Activated naive CD8-positive, alpha-beta T cell treated with anti-CD3 and anti-CD28 coated beads, Interleukin-2, amount 10 ng/mL, durations not matched to agents 7 days and 5 days (primary cell): ENCODE measurements around the gene GAREM2. TPM values are rescaled to one million over a fixed set of nuclear protein-coding genes. Genes with fewer than 3 reads are reported as not detected.

Experiments
- ATAC-seq: fragments of 150-1000 bp; cut with Tn5 transposase; one replicate; pipeline ENCODE4 v1.10.0; 2021; ENCODE audit warnings: low read depth, moderate library complexity
- POLR2A ChIA-PET: fragments of 350-600 bp; sonication (Branson Sonifier 250); formaldehyde crosslinking; loops from one replicate; lab custom pipeline; 2021; ENCODE audit warnings: antibody characterized with exemption; lab: Charles Lee
- DNase-seq: peaks from one replicate; pipeline ENCODE4 v3.0.0; 2021
- H3K27ac Mint-ChIP-seq: one replicate; pipeline ENCODE4 v1.8.0; 2022; ENCODE audit warnings: mild to moderate bottlenecking, mixed read lengths
- H3K27me3 Mint-ChIP-seq: one replicate; pipeline ENCODE4 v1.8.0; 2022; ENCODE audit warnings: mild to moderate bottlenecking, moderate library complexity, mixed read lengths
- H3K36me3 Mint-ChIP-seq: one replicate; pipeline ENCODE4 v1.8.0; 2021; ENCODE audit warnings: mild to moderate bottlenecking, mixed read lengths
- H3K4me1 Mint-ChIP-seq: one replicate; pipeline ENCODE4 v1.8.0; 2021; ENCODE audit warnings: mixed read lengths
- H3K4me3 Mint-ChIP-seq: one replicate; pipeline ENCODE4 v1.8.0; 2022; ENCODE audit warnings: mild to moderate bottlenecking, moderate library complexity, mixed read lengths
- H3K9me3 Mint-ChIP-seq: one replicate; pipeline ENCODE4 v1.8.0; 2021; ENCODE audit warnings: mixed read lengths
- total RNA-seq, 2 experiments: library from RNA; stranded (reverse); gene quantifications; one replicate each; pipeline ENCODE4 v1.2.3, GENCODE V29; 2021

GAREM2 gene
- total RNA-seq, 2 experiments from 2014 or later, result 4.1 to 4.9 TPM

- POLR2A ChIA-PET, result no interaction called here
- Mint-ChIP-seq H3K4me1 (no peaks in the 10 kb centered on the region), H3K27me3 (no peaks in the 10 kb centered on the region), H3K27ac (no peak overlapping the region), H3K36me3 (peaks cover 28% of the 10 kb centered on the region), H3K4me3 (no peak overlapping the region), H3K9me3 (no peaks in the 10 kb centered on the region)
- DNase-seq (no peak), ATAC-seq (no peak)
These were observed 24.6 kb downstream of the GAREM2 start for GRCh38 chr2:26197516-26197915.

- POLR2A ChIA-PET, result no interaction called here
- ATAC-seq, result no peak
- H3K27me3 Mint-ChIP-seq, result no peaks in the 10 kb centered on the region
- H3K4me3 Mint-ChIP-seq, result no peak overlapping the region
- H3K36me3 Mint-ChIP-seq, result peaks cover 24% of the 10 kb centered on the region
- H3K9me3 Mint-ChIP-seq, result no peaks in the 10 kb centered on the region
- no peak overlapping the region for H3K27ac Mint-ChIP-seq
- DNase-seq, result no peak
- no peaks in the 10 kb centered on the region for H3K4me1 Mint-ChIP-seq
These were observed 30.1 kb downstream of the GAREM2 start for GRCh38 chr2:26202981-26203490.

- Mint-ChIP-seq H3K4me1 (no peaks in the 10 kb centered on the region), H3K27ac (no peak overlapping the region), H3K27me3 (no peaks in the 10 kb centered on the region), H3K36me3 (peaks cover 19% of the 10 kb centered on the region), H3K4me3 (no peak overlapping the region), H3K9me3 (no peaks in the 10 kb centered on the region)
- ATAC-seq (no peak), DNase-seq (no peak)
- POLR2A ChIA-PET, result no interaction called here
These were observed 31.0 kb downstream of the GAREM2 start for GRCh38 chr2:26203906-26204305.

DNA sequence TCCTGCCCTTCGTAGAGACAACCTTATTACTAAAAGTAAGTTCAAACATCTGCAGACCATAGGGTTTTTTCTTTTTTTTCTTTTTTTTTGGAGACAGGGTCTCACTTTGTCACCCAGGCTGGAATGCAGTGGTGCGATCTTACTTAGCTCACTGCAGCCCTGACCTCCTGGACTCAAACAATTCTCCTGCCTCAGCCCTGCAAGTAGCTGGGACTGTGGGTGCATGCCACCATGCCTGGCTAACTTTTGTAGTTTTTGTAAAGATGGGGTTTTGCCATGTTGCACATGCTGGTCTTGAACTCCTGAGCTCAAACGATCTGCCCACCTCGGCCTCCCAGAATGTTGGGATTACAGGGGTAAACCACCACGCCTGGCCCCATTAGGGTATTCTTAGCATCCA, 39.1 kb downstream of the GAREM2 start:
- H3K36me3 Mint-ChIP-seq, result peaks cover 38% of the 10 kb centered on the region
- H3K27me3 Mint-ChIP-seq, result no peaks in the 10 kb centered on the region
- H3K4me1 Mint-ChIP-seq, result peaks cover 3% of the 10 kb centered on the region
- H3K9me3 Mint-ChIP-seq, result no peaks in the 10 kb centered on the region
- no peak for DNase-seq
- no peak overlapping the region for H3K4me3 Mint-ChIP-seq
- POLR2A ChIA-PET, result no interaction called here
- no peak for ATAC-seq
- H3K27ac Mint-ChIP-seq, result no peak overlapping the region

DNA sequence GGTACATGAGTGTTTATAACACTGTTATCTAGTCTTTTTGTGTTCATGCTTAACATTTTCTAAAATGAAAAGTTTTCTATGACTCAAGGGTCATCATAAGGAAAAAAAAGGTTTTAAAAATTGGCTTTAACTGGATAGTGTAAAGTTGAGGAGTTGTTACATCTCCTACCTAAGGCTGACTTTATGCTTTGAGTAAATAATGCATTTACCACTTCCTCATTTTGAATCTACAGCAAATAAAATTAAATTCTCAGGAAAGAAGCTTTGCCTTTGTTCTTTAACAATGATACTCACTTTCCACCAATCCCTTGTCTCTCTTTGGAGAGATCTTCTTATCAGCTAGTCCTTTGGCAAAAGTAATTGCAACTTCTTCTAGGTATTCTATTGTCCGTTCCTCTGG, 41.9 kb downstream of the GAREM2 start:
- H3K27ac Mint-ChIP-seq, result no peak overlapping the region
- H3K4me1 Mint-ChIP-seq, result peaks cover 3% of the 10 kb centered on the region
- H3K4me3 Mint-ChIP-seq, result no peak overlapping the region
- no peaks in the 10 kb centered on the region for H3K9me3 Mint-ChIP-seq
- ATAC-seq, result no peak
- peaks cover 58% of the 10 kb centered on the region for H3K36me3 Mint-ChIP-seq
- POLR2A ChIA-PET, result no interaction called here
- H3K27me3 Mint-ChIP-seq, result no peaks in the 10 kb centered on the region
- no peak for DNase-seq

GRCh38 chr2:26215833-26216232, 42.9 kb downstream of the GAREM2 start:
- Mint-ChIP-seq H3K36me3 (peaks cover 58% of the 10 kb centered on the region), H3K27me3 (no peaks in the 10 kb centered on the region), H3K27ac (no peak overlapping the region), H3K4me1 (peaks cover 5% of the 10 kb centered on the region), H3K9me3 (no peaks in the 10 kb centered on the region), H3K4me3 (no peak overlapping the region)
- ATAC-seq (no peak), DNase-seq (no peak)
- POLR2A ChIA-PET, result no interaction called here

GRCh38 chr2:26216587-26216986, 43.7 kb downstream of the GAREM2 start:
- POLR2A ChIA-PET, result no interaction called here
- no peak overlapping the region for H3K4me3 Mint-ChIP-seq
- peaks cover 5% of the 10 kb centered on the region for H3K4me1 Mint-ChIP-seq
- H3K9me3 Mint-ChIP-seq, result no peaks in the 10 kb centered on the region
- H3K27me3 Mint-ChIP-seq, result no peaks in the 10 kb centered on the region
- peaks cover 56% of the 10 kb centered on the region for H3K36me3 Mint-ChIP-seq
- H3K27ac Mint-ChIP-seq, result no peak overlapping the region
- ATAC-seq (no peak), DNase-seq (no peak)

DNA sequence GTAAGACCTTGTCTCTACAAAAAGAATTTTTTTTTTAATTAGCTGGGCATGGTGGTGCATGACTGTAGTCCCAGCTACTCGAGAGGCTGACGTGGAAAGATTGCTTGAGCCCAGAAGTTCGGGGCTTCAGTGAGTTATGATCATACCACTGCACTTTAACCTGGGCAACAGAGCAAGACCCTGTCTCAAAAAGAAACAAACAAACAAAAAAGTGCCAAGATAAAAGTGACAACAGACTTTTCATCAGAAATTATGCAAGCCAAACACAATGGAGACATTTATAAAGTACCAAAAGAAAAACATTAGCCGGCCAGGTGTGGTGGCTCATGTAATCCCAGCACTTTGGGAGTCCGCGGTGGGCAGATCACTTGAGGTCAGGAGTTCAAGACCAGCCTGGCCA, 44.8 kb downstream of the GAREM2 start:
- Mint-ChIP-seq H3K36me3 (peaks cover 53% of the 10 kb centered on the region), H3K4me3 (no peak overlapping the region), H3K27me3 (no peaks in the 10 kb centered on the region), H3K27ac (no peak overlapping the region), H3K9me3 (no peaks in the 10 kb centered on the region), H3K4me1 (peaks cover 5% of the 10 kb centered on the region)
- ATAC-seq, result no peak
- no peak for DNase-seq
- POLR2A ChIA-PET, result no interaction called here

- Mint-ChIP-seq H3K36me3 (peaks cover 48% of the 10 kb centered on the region), H3K27me3 (no peaks in the 10 kb centered on the region), H3K4me1 (peaks cover 2% of the 10 kb centered on the region), H3K9me3 (peaks cover 1% of the 10 kb centered on the region), H3K27ac (no peak overlapping the region), H3K4me3 (no peak overlapping the region)
- ATAC-seq (no peak), DNase-seq (no peak)
- POLR2A ChIA-PET, result no interaction called here
These were observed 50.1 kb downstream of the GAREM2 start for GRCh38 chr2:26223018-26223417.

DNA sequence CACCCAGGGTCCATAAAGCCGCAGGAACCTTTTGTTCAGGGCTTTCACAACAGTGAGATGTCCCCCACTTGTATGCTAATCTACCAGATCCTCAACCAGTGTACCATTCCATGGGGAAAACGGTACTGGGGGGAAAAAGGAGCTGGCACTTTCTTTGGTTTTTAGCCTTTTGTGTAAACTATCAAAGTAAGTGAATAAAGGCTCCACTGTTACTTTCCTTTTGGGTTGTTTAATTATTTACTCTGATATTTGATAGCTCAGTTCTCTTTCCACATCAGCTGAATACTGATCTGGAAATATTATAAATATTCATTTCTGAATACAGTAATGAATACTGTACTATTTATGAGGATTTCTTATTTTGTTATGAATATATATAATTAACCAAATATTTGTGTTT, 51.2 kb downstream of the GAREM2 start:
- Mint-ChIP-seq H3K27ac (no peak overlapping the region), H3K4me1 (peaks cover 2% of the 10 kb centered on the region), H3K9me3 (peaks cover 1% of the 10 kb centered on the region), H3K36me3 (peaks cover 50% of the 10 kb centered on the region), H3K4me3 (no peak overlapping the region), H3K27me3 (no peaks in the 10 kb centered on the region)
- POLR2A ChIA-PET, result no interaction called here
- DNase-seq (no peak), ATAC-seq (no peak)

DNA sequence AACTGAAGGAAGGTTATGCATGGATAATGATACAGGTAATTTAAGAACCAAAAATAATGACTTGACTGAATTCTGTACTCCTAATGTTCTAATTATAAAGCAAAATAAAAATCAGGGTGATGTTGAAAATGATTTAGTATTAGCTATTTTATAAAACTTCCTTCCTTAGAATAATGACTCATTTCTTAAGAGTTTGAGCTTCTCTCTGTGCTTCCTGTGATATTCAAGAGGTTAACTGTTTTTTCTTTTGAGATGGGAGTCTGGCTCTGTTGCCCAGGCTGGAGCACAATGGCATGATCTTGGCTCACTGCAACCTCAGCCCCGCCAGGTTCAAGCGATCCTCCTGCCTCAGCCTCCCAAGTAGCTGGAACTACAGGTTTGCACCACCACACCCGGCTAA, 56.7 kb downstream of the GAREM2 start:
- ATAC-seq, result no peak
- no peaks in the 10 kb centered on the region for H3K27me3 Mint-ChIP-seq
- POLR2A ChIA-PET, result no interaction called here
- no peak overlapping the region for H3K27ac Mint-ChIP-seq
- peaks cover 1% of the 10 kb centered on the region for H3K9me3 Mint-ChIP-seq
- peaks cover 62% of the 10 kb centered on the region for H3K36me3 Mint-ChIP-seq
- no peaks in the 10 kb centered on the region for H3K4me1 Mint-ChIP-seq
- DNase-seq, result no peak
- H3K4me3 Mint-ChIP-seq, result no peak overlapping the region

- Mint-ChIP-seq H3K27ac (no peak overlapping the region), H3K4me3 (no peak overlapping the region), H3K36me3 (peaks cover 60% of the 10 kb centered on the region), H3K9me3 (peaks cover 1% of the 10 kb centered on the region), H3K4me1 (no peaks in the 10 kb centered on the region), H3K27me3 (no peaks in the 10 kb centered on the region)
- DNase-seq (no peak), ATAC-seq (no peak)
- POLR2A ChIA-PET, result interaction anchor here (1.0 kb wide), 1 partner anchor 13 kb away, joined by 4 read pairs; the partner anchor contains the start of gene HADHA
These were observed 57.9 kb downstream of the GAREM2 start for GRCh38 chr2:26230806-26231205.

DNA sequence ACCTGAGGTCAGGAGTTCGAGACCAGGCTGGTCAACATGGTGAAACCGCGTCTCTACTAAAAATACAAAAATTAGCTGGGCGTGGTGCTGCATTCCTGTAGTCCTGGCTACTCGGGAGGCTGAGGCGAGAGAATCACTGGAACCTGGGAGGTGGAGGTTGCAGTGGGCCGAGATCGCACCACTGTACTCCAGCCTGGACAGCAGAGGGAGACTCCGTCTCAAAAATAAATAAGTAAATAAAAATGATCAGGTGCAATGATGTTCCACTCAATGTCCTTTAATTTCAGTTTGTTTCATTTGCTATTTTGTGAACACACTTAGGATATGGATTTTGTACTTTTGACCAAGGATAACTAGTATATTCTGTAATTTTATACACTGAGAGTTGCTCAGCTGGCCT, 62.2 kb downstream of the GAREM2 start:
- H3K36me3 Mint-ChIP-seq, result peaks cover 28% of the 10 kb centered on the region
- no peaks in the 10 kb centered on the region for H3K27me3 Mint-ChIP-seq
- peaks cover 7% of the 10 kb centered on the region for H3K4me1 Mint-ChIP-seq

DNA sequence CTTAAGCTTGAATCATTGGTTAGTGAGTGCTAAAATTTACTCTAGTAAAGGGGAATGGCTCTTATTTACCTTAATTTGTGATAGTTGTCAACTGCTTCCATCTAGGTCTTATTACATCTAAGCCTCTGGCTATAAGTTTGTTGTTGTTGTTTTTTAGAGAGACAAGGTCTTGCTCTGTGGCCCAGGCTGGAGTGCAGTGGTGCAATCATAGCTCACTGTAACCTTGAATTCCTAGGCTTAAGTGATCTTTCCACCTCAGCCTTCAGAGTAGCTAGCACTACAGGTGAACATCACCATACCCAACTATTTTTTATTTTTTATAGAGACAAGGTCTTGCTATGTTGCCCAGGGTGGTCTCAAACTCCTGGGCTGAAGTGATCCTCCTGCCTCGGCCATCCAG, 65.0 kb downstream of the GAREM2 start:
- ATAC-seq (no peak), DNase-seq (no peak)
- Mint-ChIP-seq H3K36me3 (peaks cover 21% of the 10 kb centered on the region), H3K27ac (no peak overlapping the region), H3K4me1 (peaks cover 20% of the 10 kb centered on the region), H3K4me3 (no peak overlapping the region), H3K9me3 (no peaks in the 10 kb centered on the region), H3K27me3 (no peaks in the 10 kb centered on the region)
- POLR2A ChIA-PET, result no interaction called here

More for the DNA sequence above, 62.2 kb downstream of the GAREM2 start:
- DNase-seq, result no peak
- POLR2A ChIA-PET, result no interaction called here
- Mint-ChIP-seq H3K9me3 (no peaks in the 10 kb centered on the region), H3K27ac (no peak overlapping the region), H3K4me3 (no peak overlapping the region)
- no peak for ATAC-seq
